Dermis microvascular lymphatic vessel endothelial cell (primary cell): Measurements from ENCODE around the gene ZFHX3. TPM values are rescaled to one million over a fixed set of nuclear protein-coding genes. Genes with fewer than 3 reads are reported as not detected.

Source experiments
- DNase-seq, 2 donors: peaks; one replicate each; pipeline versions ENCODE4 v3.0.0 to v3.0.0-alpha.2; 2010; ENCODE audit warnings: low read depth in 2 of 2
- total RNA-seq: library from RNA; depleted of rRNA; stranded (reverse); fragments of >200 nt; gene quantifications from 2 replicates; pipeline ENCODE4 v1.2.1, GENCODE V29; 2014

The ZFHX3 gene
- total RNA-seq, 1 donor from 2014 or later = 4.4 TPM

DNA sequence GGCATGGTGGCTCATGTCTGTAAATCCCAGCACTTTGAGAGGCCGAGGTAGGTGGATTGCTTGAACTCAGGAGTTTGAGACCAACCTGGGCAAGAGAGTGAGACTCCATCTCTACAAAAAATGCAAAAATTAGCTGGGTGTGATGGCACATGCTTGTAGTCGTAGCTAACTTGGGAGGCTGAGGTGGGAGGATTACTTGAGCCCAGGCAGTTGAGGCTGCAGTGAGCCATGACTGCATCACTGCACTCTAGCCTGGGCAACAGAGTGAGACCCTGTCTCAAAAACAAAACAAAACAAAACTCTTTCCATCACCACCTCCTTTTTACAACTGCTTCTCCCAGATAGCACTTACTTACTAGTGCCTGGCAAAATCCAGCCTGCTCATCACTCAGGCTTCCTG, 214.0 kb downstream of the ZFHX3 start:
- DNase-seq = no peak

DNA sequence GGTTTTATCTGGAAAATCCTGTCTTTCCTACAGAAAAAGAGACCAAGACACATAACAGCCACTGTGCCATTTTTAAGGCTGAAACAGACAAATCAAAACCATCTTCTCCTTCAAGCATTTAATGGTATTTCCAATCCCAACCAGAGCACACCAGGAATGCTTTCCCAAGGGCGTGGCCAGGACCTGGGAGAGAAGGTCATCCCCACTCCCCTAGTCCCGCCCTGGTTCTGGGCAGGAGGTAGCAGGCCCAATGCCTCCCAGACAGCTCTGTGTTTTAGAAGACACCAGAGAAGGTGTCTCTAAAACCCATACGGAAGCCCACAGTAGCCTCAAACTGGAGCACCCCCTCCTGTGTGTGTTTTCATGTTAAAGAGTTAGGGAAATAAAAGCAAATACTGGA, 214.4 kb downstream of the ZFHX3 start:
- DNase-seq = no peak

DNA sequence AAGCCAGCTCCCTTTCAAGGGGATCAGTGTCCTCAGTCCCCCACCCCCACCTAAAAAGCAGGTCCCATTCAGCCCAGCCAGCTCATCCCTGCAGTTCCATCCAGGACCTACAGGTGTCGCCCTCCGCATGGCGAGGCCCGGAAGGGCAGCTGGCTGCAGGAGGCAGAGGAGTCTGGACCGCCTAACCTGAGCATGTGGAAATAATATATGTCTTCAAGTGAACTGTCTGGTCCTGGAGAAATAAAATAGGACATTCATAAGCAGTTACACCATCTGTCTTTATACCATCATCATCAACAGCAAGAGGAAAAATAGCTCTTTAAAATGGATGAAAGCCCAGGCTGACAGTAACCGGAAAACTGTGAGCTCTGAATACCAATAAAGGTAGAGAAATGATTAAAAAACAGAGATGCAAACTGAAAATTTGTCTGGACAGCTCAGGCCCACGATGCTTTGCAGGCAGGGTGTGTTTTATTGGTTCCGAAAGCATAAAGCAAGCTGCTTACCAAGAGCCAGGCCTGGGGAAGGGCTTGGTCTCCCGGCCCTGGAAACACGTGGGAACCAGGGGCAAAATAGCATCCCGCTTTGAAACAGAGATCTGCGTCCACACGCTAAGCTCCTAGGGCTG, 215.2 kb downstream of the ZFHX3 start:
- DNase-seq = peak; percentile 50 to 65

DNA sequence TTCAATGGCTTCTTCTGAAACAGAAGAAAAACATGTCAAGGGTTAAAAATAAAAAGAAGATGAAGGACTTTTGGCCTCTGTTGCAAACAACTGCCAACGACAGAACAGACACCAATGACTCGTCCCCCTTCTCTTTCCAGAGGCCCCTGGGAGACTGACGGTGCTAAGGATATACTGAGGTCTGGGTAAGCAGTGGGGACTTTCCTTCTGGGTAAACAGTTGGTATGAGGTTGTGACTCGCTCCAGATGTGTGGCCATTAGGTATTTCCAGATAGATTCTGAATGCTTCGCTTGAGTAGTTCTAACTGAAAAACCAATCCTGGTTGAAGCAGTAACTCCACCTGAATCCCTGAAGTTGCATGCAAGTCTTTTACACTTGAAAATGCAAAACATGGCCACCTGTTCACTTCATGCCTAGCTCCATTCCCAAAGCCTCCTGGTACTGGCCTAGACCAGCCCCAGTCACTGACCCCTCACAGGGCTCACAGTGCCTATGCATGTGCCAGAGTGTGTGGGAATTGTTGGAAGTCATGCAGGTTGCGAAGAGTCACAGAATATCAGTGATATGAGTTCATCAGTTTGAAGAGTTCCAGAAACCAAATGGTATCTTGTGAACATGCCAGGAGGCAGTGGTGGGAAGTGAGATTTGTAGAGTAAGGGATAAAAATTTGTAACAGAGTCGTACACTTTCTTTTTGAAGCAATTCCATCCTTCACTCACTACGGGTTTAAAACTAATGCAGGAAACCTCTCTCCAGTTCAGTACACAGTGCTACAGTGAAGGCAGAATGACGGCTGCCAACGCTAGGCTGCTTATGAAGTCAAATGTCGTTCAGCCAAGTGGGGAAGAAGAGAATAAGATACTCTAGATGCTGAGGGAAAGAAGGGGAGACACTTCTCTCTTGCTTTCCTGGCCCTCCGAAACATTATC, 217.8 kb downstream of the ZFHX3 start:
- no peak for DNase-seq

DNA sequence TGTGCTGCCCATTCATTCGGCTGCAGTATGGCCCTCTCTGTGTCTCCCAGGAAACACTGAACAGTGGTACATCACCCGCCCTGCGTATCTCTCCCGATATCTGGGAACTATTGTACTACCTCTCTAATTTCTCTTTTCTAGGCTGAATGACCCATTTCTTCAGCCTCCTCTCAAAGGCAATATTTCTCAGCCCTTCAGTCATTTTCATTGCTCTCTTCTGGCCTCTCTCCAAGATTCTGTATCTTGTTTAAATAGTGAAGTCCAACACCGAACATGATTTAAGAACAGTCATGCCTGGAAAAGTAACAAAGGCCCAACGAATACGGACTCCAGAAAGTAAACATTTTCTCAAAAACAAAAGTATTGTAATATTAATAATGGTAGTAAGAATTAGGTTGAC, 220.1 kb downstream of the ZFHX3 start:
- DNase-seq = no peak

DNA sequence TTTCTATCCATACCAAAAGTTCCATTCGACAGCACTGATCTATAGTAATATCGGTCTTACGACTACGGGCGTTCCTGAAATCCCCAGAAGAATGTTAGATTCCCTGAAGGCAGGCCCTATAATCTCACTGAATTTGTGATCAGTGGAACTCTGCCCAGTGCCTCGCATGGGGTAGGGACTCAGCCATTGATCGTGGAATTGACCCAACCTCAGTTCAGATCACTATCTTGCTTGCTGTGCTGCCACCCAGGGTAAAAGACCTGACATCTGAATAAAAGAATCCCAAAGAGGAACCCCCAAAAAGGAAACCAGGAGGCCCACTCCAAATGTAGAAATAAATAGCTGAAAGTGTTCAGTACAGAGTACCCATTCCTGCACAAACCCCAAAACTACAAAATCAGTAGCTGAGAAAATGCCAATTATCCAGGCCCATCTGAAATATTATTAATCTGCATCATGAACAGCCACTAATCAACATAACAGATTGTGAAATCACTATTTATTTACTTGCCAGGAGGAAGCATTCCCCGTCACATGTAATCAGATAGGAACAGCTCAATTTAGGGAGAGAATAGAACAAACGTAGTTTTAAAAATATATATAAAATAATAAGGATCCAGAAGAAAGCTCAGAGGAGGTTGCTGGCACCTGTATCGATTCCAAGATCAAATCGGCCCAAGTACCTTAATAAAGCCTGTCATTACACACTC, 221.9 kb downstream of the ZFHX3 start:
- DNase-seq = no peak

DNA sequence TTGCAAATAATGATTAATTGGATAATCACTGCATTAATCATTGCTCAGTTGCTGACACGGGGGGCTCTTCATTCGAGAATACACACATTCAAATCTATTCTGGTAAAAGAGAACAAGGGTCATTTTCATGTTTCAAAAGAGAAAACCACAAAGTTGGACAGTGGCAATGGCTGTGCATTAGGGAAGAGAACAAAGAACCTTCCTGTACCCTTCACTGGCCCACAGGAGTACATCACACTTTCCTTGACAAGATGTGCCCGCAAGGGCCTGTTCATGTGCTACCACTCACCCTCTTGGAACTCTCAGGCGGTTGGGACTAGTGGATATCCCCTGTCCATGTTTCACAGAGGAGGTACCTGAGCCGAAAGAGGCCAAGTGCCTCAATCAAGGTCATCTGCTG, 223.2 kb downstream of the ZFHX3 start:
- DNase-seq = no peak

DNA sequence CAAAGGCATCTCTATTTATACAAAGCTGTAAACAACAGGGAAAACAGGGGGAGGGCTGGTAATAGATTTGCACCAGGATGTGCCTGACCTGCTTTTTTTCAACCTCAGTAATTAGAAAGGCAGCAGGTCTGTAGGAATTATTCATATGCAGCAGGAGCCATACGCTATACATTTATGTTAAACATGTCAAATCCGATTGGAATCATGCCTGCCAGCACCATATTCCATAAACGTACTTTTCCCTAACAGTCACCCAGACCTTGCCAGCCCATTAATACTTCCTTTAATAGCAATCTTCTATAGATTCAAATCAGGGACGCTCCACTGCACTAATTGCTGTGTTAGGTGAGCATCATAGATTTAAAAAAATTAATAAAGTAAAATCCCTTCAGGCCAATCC, 223.9 kb downstream of the ZFHX3 start:
- no peak for DNase-seq

DNA sequence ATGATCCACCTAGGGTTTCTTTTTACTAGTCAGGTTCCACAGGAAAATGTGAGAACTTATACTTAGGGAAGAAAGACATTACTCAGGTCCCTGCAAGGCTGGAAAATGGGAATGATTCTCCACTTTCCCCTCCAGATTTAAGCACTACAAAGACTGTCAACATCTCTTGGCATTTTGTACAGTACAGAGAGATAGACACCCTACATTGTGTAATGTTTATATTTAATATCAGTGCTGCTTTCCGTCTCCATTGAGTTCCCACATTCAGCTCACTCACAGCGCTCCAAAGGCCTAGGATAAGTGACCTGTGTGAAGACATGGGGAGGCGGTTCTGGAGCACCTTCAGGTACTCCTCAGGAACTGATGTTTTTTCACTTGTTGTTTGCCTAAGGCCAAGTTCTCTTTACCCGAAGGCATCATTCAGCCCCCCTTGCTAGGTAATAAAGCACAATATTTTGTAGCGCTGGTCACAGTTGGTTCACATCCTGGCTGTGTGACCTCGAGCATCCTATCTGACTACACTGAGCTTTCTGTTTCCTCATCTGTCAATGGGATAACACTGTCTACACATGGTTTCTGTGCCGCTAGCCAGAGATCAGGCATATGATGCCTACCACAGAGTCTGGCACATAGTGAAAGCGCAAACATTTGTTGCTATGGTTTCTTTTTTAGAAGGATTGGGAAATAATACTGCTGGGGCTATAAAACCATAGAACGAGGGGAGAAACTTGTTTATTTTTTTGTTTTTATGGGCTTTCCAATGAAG, 226.6 kb downstream of the ZFHX3 start:
- peak; percentile 71 to 78 for DNase-seq

DNA sequence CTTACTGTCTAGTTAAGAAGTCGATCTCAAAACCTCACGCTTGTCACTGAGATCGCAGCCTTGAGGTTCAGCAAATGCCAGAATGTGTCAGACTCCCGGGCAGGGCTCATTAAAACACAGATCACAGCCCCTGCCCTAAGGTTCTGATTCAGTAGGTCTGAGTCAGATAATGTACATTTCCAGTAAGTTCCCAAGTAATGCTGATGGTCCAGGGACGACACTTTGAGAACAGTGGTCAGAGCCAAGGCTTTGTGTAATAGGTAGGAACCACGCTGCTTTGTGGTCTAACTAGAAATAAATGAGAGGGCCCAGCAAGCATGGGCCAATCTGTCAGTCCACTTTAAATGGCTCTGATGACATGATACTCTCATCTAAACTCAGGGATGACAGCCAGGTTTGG, 228.6 kb downstream of the ZFHX3 start:
- no peak for DNase-seq

DNA sequence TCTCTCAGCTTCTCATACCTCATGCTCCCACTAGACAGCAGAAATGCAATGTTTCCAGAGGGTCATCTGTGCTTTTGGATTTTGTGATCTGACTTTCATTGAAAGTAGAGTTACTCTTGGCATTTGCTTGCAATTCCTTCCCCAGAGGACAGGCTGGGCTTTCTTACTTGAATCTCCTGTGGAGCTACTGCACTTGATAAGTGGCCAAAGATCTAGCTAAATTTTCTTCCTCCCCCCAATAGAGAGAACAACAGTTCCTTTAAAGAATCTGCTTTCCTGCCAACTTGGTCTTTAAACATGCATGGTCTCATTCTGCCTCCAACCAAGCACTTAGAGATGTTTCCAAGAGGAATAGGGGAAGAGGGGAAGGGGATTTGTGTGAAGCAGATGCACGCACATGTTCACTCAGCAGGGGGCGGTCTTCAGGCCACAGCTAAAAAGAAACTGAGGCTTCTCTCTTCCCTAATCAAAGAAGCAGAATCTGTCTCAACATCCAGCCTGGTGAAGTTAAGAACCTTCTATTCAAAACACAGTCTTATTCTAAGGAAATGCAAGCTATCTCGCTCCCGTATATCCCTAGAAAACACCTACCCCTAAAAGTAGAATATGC, 229.6 kb downstream of the ZFHX3 start:
- no peak for DNase-seq

DNA sequence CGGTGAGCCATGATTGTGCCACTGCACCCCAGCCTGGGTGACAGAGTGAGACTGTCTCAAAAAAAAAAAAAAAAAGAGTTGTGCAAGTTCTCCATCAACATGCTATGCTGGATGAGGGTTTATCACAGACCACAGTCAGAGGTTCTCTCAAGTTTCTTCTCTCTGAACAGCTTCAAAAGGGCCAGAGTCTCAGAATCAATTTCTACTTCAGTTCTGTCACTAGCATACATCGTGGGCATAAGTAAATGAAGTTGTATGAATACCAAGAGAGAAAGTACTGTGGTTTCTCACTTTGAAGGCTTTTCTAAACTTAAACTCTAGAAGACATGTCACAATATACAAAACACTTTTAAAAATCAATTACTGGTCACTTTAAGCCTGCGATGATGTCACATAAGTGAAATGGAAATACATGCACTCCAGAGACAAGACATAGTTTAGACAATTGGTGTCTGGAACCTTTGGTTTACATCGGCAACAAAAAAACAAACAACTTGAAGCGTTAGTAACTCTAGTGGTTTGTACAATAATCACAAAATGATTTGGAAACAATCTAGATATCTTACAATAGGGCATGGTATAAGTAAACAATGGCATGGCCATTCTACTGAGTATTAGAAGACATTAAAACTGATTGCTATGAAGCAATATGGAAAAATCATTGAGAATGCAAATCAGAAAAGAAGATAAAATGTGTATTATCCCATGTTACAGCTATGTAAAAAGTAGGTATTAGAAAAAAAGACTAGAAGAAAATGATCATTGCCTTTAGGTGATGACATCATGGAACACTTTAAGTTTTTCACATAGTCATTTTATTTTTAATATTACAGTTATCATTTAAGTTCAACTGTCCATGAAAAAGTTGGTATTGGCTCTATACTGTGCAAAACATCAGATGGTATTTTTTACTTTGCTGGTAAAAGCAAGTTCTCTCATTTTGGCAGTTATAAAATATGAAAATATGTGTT, 232.3 kb downstream of the ZFHX3 start:
- no peak for DNase-seq

DNA sequence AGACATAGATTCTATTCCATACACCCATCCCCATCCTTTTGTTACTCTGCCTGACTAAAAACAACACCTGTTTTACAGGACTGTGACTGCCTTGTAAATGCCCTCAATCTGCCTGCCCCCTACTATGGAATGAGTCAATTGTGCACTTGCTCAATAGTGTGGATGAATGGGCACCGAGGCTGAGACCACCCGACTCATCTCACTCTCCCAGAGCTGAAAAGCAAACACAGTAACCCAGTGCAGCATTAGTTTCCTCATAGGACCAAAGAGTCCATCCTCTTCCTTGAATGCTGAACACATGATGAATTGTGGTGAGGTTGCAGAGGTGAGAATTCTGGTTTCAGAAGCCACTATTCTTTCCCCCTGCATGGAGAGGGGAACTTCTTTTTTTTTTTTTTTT, 233.7 kb downstream of the ZFHX3 start:
- no peak for DNase-seq

DNA sequence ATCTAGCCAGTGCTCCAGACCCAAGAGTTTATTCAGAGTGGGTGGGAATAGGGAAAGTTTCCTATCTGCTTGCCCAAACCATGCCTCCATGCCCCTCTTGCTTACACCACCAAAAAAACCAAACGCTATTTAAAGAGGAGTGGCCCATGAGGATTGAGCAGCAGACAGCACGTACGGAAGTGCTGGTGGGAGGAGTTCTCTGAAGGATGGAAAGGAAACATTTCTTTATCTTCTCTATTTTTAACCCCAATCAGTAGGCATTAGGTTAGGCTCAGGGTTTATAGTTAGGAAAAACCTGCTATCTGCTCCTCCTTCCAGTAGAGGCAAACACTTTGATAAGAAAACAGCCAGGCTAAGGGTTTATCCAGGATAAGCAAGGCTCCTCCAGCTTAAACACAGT, 235.3 kb downstream of the ZFHX3 start:
- DNase-seq = no peak

DNA sequence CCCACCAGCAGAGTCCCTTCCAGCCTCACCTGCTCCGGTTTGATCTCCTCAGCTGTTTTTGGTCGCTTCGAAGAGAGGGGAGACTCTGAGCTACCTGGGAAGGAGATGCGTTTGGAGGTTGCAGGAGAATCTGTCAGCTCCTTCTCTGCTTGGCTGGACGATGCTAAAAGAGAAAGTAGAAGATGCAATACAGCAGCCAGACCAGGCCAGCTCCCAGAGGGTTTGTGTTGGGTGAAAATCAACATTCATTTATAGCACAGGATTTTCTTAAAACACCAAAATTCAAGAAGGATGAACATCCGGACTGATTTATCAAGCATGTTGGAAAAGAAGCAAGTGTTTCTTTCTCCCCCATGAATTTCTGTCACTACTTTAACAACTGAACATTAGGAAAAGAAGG, 236.1 kb downstream of the ZFHX3 start:
- no peak for DNase-seq

DNA sequence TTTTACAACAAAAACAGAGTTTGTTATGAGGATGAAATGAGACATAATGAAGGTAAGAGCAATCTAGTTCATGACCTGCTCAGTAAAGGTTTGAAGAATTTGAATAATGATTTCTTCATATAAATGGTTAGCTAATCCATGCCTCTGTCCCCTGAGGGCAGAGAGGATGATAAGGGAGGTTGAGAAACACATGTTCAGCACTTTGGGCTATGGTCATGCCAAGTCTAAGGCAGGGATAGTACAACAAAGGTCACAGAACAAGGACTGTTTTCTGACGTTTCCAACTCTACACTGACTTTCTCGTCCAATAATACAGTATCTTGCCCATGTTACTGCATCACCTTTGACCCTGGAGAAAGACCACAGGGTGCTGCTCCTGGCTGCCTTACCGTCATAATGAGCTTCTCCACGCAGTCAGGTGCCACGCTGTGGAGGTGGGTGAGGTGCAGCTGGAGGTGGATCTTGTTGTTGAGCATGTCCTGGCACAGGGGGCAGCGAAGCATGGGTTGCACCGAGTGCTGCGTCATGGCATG, 236.7 kb downstream of the ZFHX3 start:
- DNase-seq = no peak

DNA sequence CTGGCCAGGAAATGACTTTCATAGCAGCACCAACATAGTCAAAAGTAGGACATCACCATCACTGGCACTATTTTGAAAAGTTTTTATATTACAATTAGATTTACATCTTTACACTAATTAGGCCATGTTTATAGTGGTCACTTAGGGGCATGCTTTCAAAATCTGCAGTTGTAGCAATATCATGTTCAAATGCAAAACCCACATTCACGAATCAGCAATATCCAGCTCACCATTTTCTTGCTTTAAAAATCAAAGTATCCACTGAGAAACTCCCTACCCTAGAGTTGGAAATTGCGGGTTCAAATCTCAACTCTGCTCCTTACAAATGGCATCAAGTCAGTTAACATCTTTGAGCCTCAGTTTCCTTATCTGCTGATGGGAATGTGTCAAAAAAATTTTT, 237.4 kb downstream of the ZFHX3 start:
- no peak for DNase-seq

DNA sequence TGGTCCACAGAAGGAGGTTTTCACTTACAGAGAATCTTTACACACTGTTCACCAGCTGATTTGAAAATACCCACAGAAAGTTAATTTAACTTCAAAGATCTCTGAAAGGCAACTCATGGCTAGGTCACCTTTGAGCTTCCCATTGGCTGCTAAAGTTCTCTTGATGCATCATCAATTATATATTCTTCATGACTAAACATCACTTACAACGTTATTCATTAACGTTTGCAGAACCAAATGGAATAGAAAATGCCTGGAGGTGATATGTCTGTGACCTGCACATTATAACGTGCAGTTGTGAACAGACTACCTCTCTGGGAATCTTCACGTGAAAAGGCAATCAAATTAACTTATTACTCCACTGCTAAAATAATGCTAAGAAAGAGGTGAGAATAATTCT, 238.5 kb downstream of the ZFHX3 start:
- no peak for DNase-seq

DNA sequence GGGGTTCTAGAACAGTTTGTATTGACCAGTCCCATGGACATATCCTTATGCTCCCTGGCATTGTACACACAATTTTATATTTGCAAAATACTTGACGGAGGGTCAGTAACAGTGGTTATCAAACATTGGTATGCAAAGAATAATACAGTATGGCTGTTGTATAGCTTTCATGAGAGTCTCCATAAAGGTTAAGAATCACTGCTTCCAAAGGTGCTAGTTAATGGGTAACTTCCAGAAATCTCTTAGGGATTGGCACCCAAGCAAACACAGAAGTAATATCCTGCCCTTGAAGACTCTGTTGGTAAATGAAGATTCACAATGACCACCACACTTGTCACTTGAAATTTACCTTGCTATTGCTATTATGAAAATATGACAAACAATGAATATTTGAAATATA, 239.2 kb downstream of the ZFHX3 start:
- no peak for DNase-seq

DNA sequence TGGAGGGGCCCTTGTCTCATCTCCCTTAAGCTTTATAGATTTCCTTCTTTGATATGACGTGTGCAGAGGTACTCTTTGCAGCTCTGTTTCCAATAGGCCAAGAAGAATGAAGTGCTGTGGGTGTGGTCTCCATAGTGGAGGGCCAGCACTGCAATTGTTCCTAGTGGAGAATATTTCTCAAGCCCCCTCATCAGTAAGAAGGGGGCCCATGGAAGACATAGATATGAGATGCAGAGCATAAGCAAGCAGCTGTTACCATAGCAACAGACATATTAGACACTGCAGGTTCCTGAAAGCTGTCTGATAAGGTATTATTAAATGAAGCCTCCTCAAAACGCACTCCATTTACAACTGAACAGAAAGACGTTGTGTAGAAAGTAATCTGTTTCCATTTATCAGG, 240.7 kb downstream of the ZFHX3 start:
- DNase-seq = no peak
